NCI-H510A (cell line): Measurements from ENCODE around the gene FRMD5.
"Not testable (repeated sequence)": the region's sequence is repeated elsewhere in the genome, so short reads cannot be mapped to it uniquely, and the experiment has no call there.

ENCODE experiments used
- DNase-seq: peaks from one replicate; lab custom pipeline; 2025; lab: John Stamatoyannopoulos, UW

FRMD5 gene

DNA sequence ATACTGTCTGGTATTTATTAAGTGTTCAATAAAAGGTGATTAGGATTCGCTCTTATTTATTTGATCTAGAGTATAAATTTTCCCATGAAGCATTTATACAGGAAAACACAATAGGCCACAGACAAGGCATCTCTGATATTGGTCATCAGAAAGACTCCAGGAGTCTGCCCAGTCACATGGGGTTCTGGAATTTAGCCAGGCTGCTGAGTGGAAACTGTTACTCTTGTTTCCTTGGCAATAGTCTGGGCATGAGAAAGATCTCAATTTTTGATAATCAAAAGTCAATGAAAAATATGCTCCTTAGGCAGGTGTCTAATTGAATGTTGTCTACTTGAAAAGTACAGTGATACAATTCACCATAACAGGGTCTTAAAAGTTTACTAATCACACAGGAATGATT, 161.2 kb downstream of the FRMD5 start:
- no peak for DNase-seq

GRCh38 chr15:44032820-44033219, 162.3 kb downstream of the FRMD5 start:
- DNase-seq, result not testable (repeated sequence)

DNA sequence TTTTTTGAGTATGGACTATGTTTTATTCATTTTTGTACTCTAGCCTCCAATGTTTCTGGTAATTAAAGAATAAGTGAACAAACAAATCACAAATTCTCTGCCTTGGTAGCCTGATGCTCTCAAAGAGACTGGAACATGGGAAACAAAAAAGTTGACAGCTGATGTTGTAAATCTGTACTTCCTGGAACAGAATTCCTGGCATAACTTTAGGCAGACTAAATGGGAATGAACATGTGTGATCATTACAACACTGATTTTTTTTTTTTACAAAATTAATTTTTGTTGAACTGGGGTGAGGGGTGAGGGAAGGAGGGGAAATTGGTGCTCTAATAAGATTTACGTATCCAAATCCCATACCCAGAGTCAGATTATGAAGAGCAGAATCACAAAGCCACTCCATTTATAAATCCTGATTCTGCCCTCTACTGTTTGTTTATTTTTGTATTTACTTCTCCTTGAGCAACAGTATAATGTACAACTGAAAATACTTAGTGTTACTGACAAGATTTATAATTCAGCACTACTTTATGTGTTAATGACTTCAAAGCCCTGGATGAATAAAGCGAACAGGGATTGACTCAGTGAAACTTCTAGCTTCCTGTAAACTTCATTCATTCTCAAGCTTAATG, 165.0 kb downstream of the FRMD5 start:
- no peak for DNase-seq

- DNase-seq, result no peak
Observed at GRCh38 chr15:44029003-44029402, 166.1 kb downstream of the FRMD5 start.

- no peak for DNase-seq
Observed at GRCh38 chr15:44028349-44028748, 166.7 kb downstream of the FRMD5 start.

DNA sequence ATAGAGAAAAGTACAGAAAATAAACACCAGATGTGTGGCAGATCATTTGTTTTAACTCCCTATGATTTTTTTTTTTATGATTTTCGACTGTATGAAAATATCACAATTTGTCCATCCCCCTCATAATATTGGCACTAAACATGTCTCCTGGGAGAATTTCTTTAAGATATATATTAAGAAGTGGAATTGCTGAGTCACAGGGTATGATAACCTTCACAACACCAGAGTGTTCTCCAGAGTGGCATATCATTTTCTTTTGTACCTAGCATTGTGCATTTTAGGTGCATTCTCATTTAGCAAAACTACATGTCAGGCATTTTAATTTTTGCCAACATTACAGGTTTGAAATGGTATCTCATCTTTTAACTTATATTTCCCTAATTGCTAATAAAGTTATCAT, 170.9 kb downstream of the FRMD5 start:
- no peak for DNase-seq

- DNase-seq, result no peak
Observed at GRCh38 chr15:44023176-44023575, 171.9 kb downstream of the FRMD5 start.

DNA sequence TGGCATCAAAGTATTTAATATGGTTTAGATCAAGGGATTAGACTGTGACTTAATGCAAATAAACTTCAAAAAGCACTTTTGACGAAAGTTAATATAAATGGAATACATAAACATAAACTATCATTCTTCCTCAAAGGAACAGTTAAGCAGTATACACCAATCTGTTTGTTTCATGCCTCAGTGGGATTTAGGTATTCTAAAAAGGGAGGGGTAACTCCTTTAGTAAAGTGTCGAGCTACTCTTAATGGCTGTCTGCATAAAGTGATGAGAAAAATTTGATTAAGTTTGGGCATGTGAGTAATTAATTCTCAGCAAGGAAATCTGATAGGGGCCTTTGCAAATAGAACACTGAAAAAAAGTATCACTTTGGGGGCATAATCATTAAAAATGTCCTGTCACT, 176.9 kb downstream of the FRMD5 start:
- no peak for DNase-seq

DNA sequence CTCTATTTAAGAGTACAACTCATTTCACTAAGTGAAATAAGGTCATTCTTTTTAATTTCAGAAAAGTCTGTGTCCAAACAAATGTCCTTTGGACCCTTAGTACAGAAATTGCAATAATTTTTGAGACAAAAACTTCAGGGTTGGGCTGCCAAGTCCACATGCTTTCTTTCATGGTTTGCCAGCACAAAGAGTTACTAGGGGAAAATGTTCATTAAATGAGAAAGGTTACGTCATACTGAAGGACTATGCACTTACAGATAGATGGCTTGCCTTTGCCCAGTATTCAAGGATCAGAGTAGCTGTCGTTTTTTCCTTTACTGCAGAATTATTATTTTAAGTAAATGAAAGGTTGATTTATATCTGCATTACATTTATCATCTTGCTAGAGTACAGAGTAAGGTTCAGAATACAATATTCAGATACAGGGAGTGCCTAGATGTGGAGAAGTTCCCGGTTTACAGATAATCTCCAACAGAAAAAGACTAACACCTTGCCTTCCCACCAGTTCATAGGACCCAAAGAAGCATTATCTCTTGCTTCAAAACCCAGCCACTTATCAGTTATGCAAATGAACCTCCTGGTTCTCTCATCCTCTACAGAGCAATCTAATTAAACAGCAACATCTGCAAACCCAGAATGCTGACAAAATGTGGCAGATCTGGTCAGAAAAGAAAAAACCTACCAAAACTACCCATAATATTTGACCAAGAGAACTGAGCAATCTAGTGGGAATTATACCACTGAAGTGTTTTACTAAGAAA, 179.3 kb downstream of the FRMD5 start:
- no peak for DNase-seq

GRCh38 chr15:44011238-44011854, 183.7 kb downstream of the FRMD5 start:
- DNase-seq, result no peak

DNA sequence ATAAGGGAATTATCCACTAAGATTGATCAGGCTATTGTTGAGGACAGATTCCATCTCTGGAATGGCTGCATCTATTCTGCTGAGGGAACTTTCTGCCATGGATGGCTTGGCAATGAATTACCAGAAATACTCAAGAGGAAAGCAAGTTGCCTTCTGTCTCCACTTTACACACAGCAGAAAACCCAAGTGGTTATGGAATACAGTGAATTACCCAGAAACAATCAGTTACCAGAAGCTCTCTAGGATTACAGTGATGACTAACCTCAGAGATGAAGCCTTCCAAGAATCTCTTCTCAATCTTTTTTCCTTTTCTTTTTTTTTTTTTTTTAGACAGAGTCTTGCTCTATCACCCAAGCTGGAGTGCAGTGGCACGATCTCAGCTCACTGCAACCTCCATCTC, 185.0 kb downstream of the FRMD5 start:
- DNase-seq, result no peak

DNA sequence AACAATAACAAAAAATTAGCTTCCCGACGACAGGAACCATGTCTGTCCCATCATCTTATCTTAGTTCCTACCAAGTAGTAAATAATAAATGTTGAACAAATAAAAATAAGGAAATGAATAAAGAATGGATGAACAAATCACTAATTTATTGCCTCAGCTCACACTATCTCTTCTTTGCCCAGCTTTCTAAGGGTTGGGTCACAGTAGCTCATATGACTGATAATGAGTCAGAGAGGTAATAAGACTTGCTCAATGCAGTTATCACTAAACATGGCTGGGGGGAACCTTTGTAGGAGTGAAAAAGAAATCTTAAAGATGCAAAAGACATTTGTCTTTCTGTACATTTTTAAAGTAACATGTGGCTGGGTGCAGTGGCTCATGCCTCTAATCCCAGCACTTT, 186.0 kb downstream of the FRMD5 start:
- no peak for DNase-seq

- DNase-seq, result not testable (repeated sequence)
Observed at GRCh38 chr15:44000248-44000647, 194.8 kb downstream of the FRMD5 start.

GRCh38 chr15:43998607-43999006, 196.5 kb downstream of the FRMD5 start:
- DNase-seq, result no peak

- no peak for DNase-seq
Observed at GRCh38 chr15:43991206-43991605, 203.9 kb downstream of the FRMD5 start.

GRCh38 chr15:43989938-43990337, 205.1 kb downstream of the FRMD5 start:
- DNase-seq, result no peak

GRCh38 chr15:43988900-43989299, 206.2 kb downstream of the FRMD5 start:
- no peak for DNase-seq

- DNase-seq, result no peak
Observed at GRCh38 chr15:43987924-43988323, 207.1 kb downstream of the FRMD5 start.

- DNase-seq, result no peak
Observed at GRCh38 chr15:43985976-43986680, 208.9 kb downstream of the FRMD5 start.

GRCh38 chr15:43981576-43981975, 213.5 kb downstream of the FRMD5 start:
- DNase-seq, result no peak

DNA sequence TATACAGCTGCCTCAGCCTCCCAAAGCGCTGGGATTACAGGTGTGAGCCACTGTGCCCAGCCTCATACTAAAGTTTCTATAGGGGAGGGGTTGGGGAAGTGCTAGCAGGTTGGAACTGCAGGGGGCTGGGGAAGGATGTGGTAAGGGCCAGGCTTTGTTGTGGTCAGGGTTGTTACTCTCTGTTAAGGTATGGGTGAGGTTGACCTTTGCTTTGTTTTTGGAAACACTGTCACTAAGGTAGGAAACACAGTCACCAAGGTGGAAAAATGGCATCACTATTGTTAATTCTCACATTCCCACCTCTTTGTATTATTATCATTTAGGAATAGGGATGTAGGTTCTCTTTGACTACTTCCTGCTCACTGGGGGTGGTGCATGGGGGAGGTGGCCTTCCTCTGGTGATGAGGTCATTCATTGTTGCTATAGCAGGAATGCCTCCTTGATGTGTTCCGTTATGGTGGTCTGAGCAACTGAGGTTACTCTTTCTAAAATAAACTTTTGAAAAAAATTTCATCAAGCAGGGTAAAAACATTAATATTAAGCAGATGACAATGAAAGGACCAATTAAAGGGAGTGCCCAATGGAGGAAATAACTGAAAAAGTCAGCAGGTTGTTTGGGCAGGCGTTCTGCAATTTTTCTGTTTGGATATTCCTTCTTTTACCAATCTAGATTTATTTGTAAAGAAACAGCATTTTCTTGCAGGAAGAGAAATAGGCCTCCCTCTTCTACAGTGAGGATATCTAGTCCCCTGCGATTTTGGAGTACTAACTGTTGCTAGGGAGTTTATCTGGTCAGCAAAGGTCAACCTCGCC, 217.8 kb downstream of the FRMD5 start:
- DNase-seq, result no peak

DNA sequence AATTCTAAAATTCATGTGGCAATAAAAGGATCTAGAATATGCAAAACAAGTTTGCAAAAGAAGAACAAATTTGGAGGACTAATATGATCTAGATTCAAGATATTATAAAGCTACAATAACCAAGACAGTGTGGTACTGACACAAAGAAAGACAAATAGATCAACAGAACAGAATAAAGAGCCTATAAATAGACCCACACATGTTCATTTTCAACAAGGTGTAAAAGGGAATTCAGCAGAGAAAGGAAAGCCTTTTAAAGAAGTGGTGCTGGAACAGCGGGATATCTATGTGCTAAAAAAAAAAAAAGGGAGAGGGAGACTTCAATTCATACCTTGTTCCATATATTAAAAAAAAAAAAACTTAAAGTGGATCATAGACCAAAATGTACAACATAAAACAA, 219.3 kb downstream of the FRMD5 start:
- no peak for DNase-seq
